ENCODE data around the gene MRPL58. TPM values are rescaled to one million over a fixed set of nuclear protein-coding genes. Genes with fewer than 3 reads are reported as not detected.
"Not testable (repeated sequence)": the region's sequence is repeated elsewhere in the genome, so short reads cannot be mapped to it uniquely, and the experiment has no call there.

MRPL58 gene
- total and polyA plus RNA-seq, 4 donors: 13.0 to 35.5 (median 25.8) TPM

DNA sequence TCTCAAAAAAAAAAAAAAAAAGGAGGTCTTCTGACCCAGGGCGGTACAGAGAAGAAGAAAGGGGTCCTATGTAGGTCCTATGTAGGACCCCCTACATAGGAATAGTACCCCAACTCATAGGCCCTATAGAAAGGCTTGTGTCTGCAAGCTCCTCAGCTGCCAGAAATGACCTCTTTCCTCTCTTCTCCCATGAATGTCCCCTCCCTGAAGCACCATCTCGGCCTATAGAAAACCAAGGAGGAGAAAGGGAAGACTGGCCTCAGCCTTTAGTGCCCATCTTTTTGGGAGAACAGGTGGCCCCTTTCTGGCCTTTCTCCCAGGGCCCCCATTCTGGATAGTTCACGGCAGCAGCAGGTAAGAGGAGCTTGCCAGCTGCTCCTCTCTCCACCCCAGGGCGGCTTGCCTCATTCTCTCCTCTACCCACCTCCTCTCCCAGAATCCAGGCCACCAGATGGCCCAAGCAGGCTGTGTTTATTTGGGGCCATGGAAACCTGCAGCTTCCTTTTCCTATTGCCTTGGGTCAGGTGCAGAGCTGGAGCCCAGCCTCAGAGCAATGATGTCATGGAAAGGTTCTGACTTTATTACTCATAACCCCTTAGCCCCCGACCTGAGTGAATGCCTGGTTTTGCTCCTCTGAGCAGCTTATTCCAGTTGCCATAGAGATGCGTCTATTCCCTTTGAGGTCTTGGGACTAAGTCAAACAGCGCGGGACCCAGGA lies 1.6 kb upstream of the MRPL58 start:
- Histone ChIP-seq H3K27ac (ENCODE audit: low read depth, low read length) (peak overlapping the region; percentile 97), H3K36me3 (ENCODE audit: control insufficient read depth, insufficient read depth, low read length) (peaks cover 13% of the 10 kb centered on the region), H3K4me1 (ENCODE audit: control insufficient read depth, insufficient read depth, low read length) (peaks cover 16% of the 10 kb centered on the region), H3K4me3 (ENCODE audit: low read depth, low read length) (peak overlapping the region; percentile 82), H3K9me3 (ENCODE audit: control insufficient read depth, insufficient read depth, low read length) (no peaks in the 10 kb centered on the region), H3K27me3 (ENCODE audit: control insufficient read depth, insufficient read depth, low read length) (no peaks in the 10 kb centered on the region)
- peak in 2 of 6 donors; percentile 36 to 50 for DNase-seq (ENCODE audit: low read depth in 4 of 6, low spot score in 6 of 6)
- 60% methylated on average over 5 of the region's 8 CpGs for WGBS (ENCODE audit: insufficient coverage)

DNA sequence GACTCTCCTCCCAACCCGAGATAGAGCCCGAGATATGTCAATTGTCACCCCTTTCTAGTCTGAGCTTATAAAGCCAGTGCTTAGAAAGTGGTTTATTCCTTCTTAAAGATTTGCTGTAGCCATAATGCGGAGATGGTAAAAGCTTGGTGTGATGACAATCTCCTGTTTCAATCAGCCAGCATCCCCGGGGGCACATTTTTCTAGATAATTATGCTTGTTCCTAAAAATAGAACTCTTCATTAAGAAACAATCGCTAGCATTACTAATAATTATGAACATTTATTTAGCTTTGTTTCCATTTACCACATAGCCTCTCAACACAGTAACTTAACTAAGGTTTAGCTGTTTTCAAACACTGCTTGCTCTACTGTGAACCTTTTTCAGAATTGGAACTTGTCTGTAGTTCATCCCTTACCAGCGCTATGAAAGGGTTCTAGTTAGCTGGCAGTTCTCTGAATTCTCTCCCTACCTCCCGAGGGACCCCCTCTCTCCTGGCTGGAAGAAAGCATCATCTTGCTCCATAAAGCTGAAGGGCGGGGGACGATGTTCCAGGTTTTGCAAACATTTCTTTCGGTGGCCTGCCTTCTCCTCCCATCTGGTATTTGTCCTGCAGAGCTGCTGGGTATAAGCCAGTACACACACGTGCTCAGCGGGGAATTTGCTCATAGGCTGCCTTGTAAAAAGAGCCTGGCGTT lies 922 bp upstream of the MRPL58 start:
- peak overlapping the region; percentile 97 for H3K27ac ChIP-seq (ENCODE audit: low read depth, low read length)
- H3K4me3 ChIP-seq (ENCODE audit: low read depth, low read length): peak overlapping the region; percentile 82
- no peaks in the 10 kb centered on the region for H3K27me3 ChIP-seq (ENCODE audit: control insufficient read depth, insufficient read depth, low read length)
- 10% methylated on average over 8 of the region's 13 CpGs for WGBS (ENCODE audit: insufficient coverage)
- peak in 4 of 6 donors; percentile 25 to 86 (median 64) for DNase-seq (ENCODE audit: low read depth in 4 of 6, low spot score in 6 of 6)
- H3K9me3 ChIP-seq (ENCODE audit: control insufficient read depth, insufficient read depth, low read length): no peaks in the 10 kb centered on the region
- H3K4me1 ChIP-seq (ENCODE audit: control insufficient read depth, insufficient read depth, low read length): peaks cover 16% of the 10 kb centered on the region
- H3K36me3 ChIP-seq (ENCODE audit: control insufficient read depth, insufficient read depth, low read length): peaks cover 12% of the 10 kb centered on the region

- Histone ChIP-seq H3K9me3 (ENCODE audit: control insufficient read depth, insufficient read depth, low read length) (no peaks in the 10 kb centered on the region), H3K36me3 (ENCODE audit: control insufficient read depth, insufficient read depth, low read length) (peaks cover 13% of the 10 kb centered on the region), H3K4me1 (ENCODE audit: control insufficient read depth, insufficient read depth, low read length) (peaks cover 16% of the 10 kb centered on the region), H3K27ac (ENCODE audit: low read depth, low read length) (peak overlapping the region; percentile 97), H3K27me3 (ENCODE audit: control insufficient read depth, insufficient read depth, low read length) (no peaks in the 10 kb centered on the region), H3K4me3 (ENCODE audit: low read depth, low read length) (peak overlapping the region; percentile 82)
- no peak for DNase-seq (ENCODE audit: low read depth in 4 of 6, low spot score in 6 of 6)
- whole genome bisulfite sequencing (ENCODE audit: insufficient coverage): 16% methylated on average over 5 of the region's 5 CpGs
Measured at GRCh38 chr17:75012096-75012345, 449 bp upstream of the MRPL58 start.

GRCh38 chr17:75013092-75013559 lies 656 bp downstream of the MRPL58 start:
- no peaks in the 10 kb centered on the region for H3K9me3 ChIP-seq (ENCODE audit: control insufficient read depth, insufficient read depth, low read length)
- 1% methylated on average over 10 of the region's 10 CpGs for WGBS (ENCODE audit: insufficient coverage)
- H3K27me3 ChIP-seq (ENCODE audit: control insufficient read depth, insufficient read depth, low read length): no peaks in the 10 kb centered on the region
- DNase-seq (ENCODE audit: low read depth in 4 of 6, low spot score in 6 of 6): peak in 1 of 6 donors; percentile 40
- peaks cover 12% of the 10 kb centered on the region for H3K36me3 ChIP-seq (ENCODE audit: control insufficient read depth, insufficient read depth, low read length)
- peaks cover 16% of the 10 kb centered on the region for H3K4me1 ChIP-seq (ENCODE audit: control insufficient read depth, insufficient read depth, low read length)
- peak overlapping the region; percentile 97 for H3K27ac ChIP-seq (ENCODE audit: low read depth, low read length)
- H3K4me3 ChIP-seq (ENCODE audit: low read depth, low read length): peak overlapping the region; percentile 82

DNA sequence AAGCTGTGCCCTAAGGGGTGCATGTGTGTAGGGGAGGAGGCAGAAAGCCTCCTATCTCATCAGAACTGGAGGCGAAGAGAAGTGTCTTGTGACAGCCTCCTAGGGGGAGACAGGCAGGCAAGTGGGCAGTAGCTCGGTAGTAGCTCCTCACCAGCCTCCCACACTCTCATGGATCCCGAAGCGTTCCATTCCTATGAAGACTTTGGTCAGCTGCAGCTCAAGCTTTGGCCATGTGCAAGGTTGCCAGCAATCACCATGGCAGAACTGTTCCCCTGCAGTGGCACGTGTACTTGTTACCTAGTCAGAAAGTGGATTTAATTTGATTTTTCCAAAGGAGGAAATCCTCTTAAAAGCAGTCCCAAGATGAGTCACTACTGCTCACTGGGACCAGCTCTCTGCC lies 6.7 kb downstream of the MRPL58 start:
- no peak for DNase-seq (ENCODE audit: low read depth in 4 of 6, low spot score in 6 of 6)
- Histone ChIP-seq H3K4me1 (ENCODE audit: control insufficient read depth, insufficient read depth, low read length) (peaks cover 28% of the 10 kb centered on the region), H3K4me3 (ENCODE audit: low read depth, low read length) (no peak overlapping the region), H3K27ac (ENCODE audit: low read depth, low read length) (peak overlapping the region; percentile 33), H3K9me3 (ENCODE audit: control insufficient read depth, insufficient read depth, low read length) (no peaks in the 10 kb centered on the region), H3K36me3 (ENCODE audit: control insufficient read depth, insufficient read depth, low read length) (peaks cover 43% of the 10 kb centered on the region), H3K27me3 (ENCODE audit: control insufficient read depth, insufficient read depth, low read length) (no peaks in the 10 kb centered on the region)
- 91% methylated on average over 5 of the region's 5 CpGs for WGBS (ENCODE audit: insufficient coverage)

GRCh38 chr17:75019710-75020109 lies 7.2 kb downstream of the MRPL58 start:
- Histone ChIP-seq H3K9me3 (ENCODE audit: control insufficient read depth, insufficient read depth, low read length) (no peaks in the 10 kb centered on the region), H3K4me3 (ENCODE audit: low read depth, low read length) (no peak overlapping the region), H3K27me3 (ENCODE audit: control insufficient read depth, insufficient read depth, low read length) (no peaks in the 10 kb centered on the region), H3K27ac (ENCODE audit: low read depth, low read length) (peak overlapping the region; percentile 33), H3K36me3 (ENCODE audit: control insufficient read depth, insufficient read depth, low read length) (peaks cover 43% of the 10 kb centered on the region), H3K4me1 (ENCODE audit: control insufficient read depth, insufficient read depth, low read length) (peaks cover 25% of the 10 kb centered on the region)
- peak in 1 of 6 donors; percentile 45 for DNase-seq (ENCODE audit: low read depth in 4 of 6, low spot score in 6 of 6)
- 90% methylated on average over 2 of the region's 3 CpGs for WGBS (ENCODE audit: insufficient coverage)

DNA sequence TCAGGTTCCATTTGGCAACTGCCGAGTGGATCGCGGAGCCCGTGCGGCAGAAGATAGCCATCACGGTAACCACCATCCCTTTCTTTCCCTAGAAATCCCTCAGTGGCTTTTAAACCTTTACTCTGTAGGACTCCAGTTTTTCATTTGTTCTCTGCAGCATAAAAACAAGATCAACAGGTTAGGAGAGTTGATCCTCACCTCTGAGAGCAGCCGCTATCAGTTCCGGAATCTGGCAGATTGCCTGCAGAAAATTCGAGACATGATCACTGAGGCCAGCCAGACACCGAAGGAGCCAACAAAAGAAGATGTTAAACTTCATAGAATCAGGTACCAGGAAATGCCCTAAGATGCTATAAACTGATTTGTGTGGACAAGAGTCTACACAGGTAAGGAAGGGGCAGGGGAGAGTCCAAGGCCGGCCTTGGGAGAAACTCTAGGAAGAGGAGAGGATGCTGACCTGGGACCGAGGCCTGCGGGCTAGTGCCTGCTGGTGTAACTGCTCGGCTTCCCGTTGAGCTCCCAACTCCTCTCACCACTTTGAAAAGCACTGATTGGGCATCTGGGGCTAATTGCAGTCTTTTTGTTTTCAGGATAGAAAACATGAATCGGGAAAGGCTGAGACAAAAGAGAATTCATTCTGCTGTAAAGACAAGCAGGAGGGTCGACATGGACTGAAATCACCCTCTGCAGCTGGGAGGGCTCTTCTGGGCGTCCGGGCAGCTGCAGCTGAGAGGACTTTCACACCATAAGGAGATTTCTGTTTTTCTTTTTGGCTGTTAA lies 8.1 kb downstream of the MRPL58 start:
- DNase-seq (ENCODE audit: low read depth in 4 of 6, low spot score in 6 of 6): peak in 2 of 6 donors; percentile 27 to 74
- WGBS (ENCODE audit: insufficient coverage): 78% methylated on average over 17 of the region's 19 CpGs
- peaks cover 25% of the 10 kb centered on the region for H3K4me1 ChIP-seq (ENCODE audit: control insufficient read depth, insufficient read depth, low read length)
- H3K27ac ChIP-seq (ENCODE audit: low read depth, low read length): peak overlapping the region; percentile 33
- peaks cover 43% of the 10 kb centered on the region for H3K36me3 ChIP-seq (ENCODE audit: control insufficient read depth, insufficient read depth, low read length)
- H3K4me3 ChIP-seq (ENCODE audit: low read depth, low read length): no peak overlapping the region
- no peaks in the 10 kb centered on the region for H3K27me3 ChIP-seq (ENCODE audit: control insufficient read depth, insufficient read depth, low read length)
- H3K9me3 ChIP-seq (ENCODE audit: control insufficient read depth, insufficient read depth, low read length): no peaks in the 10 kb centered on the region

GRCh38 chr17:75024686-75025397 lies 12.4 kb downstream of the MRPL58 start:
- Histone ChIP-seq H3K27me3 (ENCODE audit: control insufficient read depth, insufficient read depth, low read length) (no peaks in the 10 kb centered on the region), H3K4me3 (ENCODE audit: low read depth, low read length) (no peak overlapping the region), H3K27ac (ENCODE audit: low read depth, low read length) (no peak overlapping the region), H3K4me1 (ENCODE audit: control insufficient read depth, insufficient read depth, low read length) (peaks cover 17% of the 10 kb centered on the region), H3K9me3 (ENCODE audit: control insufficient read depth, insufficient read depth, low read length) (no peaks in the 10 kb centered on the region), H3K36me3 (ENCODE audit: control insufficient read depth, insufficient read depth, low read length) (peaks cover 24% of the 10 kb centered on the region)
- WGBS (ENCODE audit: insufficient coverage): 93% methylated on average over 2 of the region's 10 CpGs
- DNase-seq (ENCODE audit: low read depth in 4 of 6, low spot score in 6 of 6): no peak

DNA sequence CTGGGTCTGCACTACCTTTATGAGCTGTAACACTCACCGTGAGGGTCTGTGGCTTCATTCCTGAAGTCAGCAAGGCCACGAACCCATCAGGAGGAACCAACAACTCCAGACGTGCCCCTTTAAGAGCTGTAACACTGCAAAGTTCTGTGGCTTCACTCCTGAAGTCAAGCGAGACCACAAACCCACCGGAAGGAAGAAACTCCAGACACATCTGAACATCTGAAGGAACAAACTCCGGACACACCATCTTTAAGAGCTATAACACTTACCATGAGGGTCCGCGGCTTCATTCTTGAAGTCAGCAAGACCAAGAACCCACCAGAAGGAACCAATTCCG lies 12.9 kb downstream of the MRPL58 start:
- H3K4me3 ChIP-seq (ENCODE audit: low read depth, low read length): not testable (repeated sequence)
- 90% methylated on average over 9 of the region's 9 CpGs for WGBS (ENCODE audit: insufficient coverage)
- peaks cover 19% of the 10 kb centered on the region for H3K36me3 ChIP-seq (ENCODE audit: control insufficient read depth, insufficient read depth, low read length)

More for the DNA sequence above, 12.9 kb downstream of the MRPL58 start:
- DNase-seq (ENCODE audit: low read depth in 4 of 6, low spot score in 6 of 6); H3K27ac ChIP-seq (ENCODE audit: low read depth, low read length); H3K9me3 ChIP-seq (ENCODE audit: control insufficient read depth, insufficient read depth, low read length); H3K27me3 ChIP-seq (ENCODE audit: control insufficient read depth, insufficient read depth, low read length): not testable (repeated sequence)
- H3K4me1 ChIP-seq (ENCODE audit: control insufficient read depth, insufficient read depth, low read length): peaks cover 14% of the 10 kb centered on the region

Data from spinal cord (tissue), 10 donors.